GF-D8 (cell line): ENCODE results near the gene ZBTB7B.

Experiments used
- DNase-seq: peaks from one replicate; lab custom pipeline; 2025; lab: John Stamatoyannopoulos, UW

Gene ZBTB7B

DNA sequence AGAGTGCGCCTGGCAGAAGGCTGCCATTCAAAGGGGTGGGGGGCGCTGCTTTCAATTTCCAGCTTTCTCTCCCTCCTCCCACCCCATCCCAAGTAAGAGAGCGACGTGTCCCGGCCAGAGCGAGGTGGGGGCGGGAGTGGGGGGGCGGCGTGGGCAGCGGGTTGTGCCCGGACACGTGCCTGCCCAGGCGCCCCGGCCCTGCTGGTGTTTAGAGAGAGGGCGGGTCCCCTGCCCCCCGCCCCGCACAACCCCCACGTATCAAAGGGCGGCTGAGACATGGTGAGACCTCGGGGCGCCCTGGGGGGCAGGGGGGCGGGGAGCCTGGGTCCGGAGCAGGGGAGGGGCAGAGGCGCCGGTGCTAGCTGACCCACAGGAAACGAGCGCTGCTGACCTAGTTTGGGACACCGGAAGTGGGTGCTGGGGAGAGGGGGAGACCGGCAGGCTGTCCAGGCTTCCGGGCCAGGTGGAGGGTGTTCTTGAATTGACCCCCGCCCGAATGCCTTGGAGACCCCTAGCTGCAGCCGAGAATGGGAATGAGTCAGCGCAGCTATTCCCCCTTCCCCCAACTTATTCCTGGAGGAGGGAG, 1.3 kb downstream of the ZBTB7B start:
- no peak for DNase-seq

DNA sequence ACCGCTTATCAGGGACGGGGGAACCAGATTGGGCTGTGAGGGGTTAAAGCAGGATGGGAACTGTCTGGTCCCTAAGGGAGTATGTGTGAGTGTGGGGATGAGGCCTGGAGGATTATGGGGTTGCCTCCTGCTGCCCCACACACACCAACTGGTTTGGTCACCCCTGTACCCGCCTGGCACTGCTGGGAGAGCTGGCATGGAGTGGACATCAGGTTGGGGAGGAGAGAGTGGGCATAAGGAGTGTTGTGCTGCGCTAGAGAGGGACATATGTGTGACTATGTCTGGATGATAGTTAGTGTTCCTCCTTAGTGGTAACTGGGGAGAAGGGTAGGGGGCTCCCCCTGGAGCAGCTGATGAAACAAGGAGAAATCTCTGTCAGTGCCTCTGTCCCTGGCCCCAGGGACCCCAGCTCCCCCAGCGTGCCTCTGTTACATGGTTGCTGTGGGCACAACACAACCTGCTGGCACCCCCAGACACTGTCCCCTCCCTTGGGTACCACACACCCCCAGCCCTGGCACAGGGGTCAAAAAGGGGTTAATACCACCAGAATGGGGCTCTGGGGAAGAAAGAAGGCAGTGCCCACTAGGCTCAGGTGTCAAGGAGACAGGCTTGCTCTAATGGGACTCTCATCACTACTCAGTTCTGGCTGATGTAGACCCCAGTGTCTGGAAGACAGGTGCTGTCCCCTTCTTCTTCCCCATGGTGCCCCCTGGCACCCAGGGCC, 1.9 kb downstream of the ZBTB7B start:
- DNase-seq = no peak

DNA sequence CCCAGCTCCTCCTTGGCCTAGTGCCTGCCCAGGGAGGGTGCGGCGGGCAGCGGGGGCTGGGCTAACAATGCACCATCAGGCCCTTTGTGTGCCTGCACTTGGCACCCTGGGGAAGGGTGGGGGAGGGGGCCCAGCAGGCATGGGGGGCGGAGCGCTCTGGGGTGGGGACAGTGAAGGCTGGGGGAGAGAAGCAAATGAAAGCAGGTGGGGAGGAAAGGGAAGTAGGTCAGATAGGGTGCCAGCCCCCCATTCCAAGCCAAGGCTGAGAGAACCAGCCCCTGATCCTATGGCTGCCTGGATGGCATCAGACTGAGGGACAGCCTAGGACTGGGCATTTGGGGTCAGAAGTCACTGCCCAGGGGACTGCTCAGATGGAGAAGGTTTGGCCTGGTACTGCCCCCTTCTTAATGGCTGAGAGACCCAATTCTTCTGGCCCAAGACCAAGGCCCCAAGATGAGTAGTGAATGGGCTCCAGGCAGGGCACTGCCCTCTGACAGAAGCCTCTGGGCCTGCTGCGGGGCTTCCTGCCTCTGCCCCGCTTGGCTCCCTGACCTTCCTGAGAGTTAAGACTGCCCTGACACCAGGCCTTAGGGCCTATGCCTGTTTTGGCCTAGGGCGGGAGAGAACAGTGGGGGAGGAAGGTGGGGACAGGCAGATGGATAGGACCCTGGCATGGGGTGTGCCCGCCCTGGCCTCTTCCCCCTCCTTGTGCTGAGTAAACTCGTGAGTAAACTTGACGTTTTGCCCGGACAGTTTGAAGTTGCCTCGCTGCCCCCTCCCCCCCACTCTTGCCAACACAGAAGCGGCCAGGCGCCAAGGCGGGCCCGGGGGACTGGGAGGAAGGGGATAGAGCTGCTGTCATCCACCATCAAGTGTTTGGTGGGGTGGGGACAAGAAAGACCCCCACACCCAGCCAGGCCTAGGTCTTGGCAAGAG, 2.7 kb downstream of the ZBTB7B start:
- no peak for DNase-seq

DNA sequence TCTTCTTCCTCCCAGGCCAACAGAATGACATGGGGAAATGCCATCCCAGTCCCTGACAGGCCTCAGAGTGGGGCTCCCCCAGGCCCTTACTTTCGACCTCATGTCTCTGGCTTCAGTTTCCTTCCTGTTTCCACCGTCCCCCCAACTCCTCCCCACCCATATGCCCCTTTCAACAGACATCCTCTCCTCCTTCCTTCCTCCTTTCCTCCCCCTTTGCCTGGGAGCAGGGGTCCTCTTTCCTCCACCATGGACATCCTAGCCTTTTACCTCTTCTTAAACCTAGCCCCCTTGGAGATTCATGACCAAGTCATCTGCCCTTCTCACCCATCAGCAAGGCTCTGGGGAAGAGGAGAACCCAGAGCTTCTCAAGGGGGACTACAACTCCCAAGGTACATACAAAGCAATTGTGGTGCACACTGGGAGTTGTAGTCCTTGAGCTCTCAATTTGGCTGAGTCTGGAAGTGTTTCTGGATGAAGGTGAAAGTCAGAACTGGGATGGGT, 4.0 kb downstream of the ZBTB7B start:
- peak; percentile 76 for DNase-seq

DNA sequence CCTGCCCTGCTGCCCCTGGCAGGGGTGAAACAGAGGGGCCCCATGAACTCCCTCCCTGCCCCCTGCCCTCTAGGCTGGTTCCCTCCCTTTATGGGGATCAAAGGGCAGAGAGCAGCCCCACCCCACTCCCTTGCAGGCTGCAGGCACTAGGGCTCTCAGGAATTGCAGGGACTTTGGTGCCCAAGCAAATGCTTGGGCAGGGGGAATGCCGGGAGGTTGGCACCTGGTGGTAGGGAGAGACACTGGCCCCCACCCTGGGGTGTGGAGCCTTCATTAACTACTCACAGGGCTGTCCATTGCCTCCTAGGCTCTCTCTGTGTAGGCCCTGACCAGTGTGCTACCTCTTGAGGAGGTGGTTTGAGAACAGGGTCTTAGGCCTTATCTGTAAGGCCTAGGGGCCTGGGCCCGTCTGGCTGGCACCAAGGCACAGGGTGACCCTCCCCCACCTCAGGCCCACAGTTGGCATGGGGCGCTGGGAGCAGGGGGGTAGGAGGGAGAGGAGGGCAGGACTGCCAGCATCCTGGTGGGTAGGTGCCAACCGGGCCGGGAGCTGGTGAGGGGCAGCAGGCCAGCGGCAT, 4.7 kb downstream of the ZBTB7B start:
- no peak for DNase-seq

DNA sequence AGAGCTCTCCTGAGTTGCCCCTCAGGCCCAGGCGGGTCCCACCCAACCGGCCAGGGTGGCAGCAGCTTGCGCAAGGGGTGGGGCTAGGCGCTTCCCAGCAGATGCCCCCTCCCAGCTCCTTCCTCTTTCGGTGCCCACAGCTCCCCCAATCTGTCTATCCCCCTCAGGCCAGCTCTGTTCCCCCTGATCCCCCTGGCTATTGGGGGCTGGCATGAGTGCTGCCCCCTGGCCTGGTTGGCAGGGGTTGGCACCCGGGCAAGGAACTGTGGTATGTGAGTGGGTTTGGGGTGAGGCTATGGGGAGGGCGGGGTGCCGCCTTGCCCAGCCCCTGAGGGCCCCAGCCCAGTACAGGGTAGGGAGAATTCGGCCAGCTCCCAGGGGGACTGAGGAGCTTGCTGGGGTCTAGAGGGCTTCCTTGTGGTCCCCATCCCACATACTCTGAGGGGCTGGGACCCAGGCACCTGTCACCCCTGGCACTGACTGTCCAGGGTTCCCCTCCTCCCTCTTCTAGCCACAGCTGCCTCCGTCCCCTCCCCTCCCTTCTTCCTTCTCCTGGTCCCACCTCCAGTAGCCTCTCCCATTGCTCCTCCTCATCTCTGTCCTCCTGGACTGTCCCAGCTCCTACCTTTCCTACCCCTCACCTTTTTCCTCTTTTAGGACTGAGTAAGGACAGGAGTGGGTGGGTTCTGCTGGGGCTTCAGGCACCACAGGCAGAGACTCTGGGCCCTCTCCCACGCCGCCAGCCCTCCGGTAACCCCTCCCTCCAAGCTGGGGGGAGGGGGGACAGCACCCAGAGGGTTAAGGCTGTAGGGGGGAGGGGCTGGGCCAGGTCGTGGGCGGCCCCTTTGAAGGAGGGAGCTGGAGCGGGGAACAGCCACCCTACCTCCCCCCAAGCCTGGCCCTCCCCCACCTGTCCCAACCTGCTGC, 5.7 kb downstream of the ZBTB7B start:
- DNase-seq = peak; percentile 17

DNA sequence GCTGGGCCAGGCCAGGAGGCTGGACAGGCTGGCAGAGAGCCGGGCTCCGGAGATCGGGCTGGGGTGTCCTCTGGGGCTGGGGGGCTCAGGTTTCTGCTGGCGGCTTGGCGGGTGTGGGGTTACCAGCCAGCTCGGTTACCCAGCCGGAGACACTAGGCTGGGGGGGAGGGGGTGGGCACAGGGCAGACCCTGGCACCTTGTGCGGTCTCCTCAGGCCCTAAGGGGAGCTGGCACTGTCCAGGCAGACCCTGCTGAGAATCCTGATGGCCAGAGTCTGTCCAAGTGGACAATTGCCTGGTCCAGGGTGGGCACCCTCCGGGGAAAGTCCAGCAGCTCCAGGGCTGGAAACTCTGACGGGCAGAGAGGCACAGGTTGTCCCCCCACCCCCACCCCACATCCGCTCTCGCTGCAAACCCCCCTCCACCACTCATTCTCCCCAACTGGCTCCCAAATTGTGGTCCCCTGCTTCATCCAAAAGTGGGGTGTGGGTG, 6.7 kb downstream of the ZBTB7B start:
- DNase-seq = no peak

DNA sequence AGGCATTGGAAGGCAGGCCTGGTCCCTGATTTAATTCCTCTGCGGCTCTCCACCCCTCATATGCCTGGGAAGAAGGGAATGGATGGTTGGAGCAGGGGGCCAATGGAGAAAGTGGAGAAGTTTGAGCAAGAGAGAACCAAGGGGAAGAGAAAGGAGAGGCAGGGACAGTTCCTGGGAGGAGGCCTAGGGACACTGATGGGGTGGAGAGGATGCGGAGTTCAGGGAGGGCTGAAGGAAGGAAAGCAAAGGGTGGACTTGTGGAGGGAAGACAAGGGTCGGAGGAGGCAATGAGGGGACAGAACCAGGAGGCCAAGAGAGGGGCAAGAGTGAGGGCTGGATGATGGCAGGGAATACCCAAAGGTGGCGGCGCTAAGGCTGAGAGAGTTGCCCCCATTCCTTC, 7.1 kb downstream of the ZBTB7B start:
- no peak for DNase-seq

DNA sequence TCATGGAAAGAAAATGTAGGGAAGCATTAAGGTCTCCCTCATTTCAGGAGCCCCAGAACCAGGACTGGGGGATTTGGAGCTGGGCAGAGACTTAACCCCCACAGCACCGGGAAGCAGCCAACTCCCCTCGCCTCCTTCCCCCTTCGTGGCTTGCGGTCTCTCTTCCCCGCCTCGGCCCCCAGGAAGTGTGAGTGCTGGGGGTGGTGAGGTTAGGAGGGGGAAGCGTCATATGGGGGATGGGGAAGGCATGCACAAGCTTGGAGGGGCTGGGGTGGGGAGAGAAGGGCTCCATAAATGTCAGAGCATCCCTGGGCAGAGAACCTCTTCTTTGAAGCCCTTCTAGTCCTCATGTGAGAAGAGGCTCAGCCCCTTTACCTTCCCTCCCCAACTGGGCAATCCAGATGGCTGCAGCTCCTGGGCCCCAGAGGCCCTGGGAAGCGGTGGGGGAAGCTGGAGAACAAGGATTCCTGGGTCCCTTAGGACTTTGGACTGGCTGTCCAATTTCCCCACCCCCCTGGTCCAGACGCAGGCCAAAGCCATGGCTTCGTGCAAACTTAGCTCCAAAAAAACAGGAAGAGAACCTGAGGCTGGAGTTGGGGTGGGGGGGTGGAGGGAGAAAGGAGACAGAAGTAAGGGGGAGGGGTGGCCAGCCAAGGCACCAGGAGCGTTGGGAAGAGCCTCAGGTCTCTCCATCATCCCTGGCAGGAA, 7.8 kb downstream of the ZBTB7B start:
- no peak for DNase-seq

DNA sequence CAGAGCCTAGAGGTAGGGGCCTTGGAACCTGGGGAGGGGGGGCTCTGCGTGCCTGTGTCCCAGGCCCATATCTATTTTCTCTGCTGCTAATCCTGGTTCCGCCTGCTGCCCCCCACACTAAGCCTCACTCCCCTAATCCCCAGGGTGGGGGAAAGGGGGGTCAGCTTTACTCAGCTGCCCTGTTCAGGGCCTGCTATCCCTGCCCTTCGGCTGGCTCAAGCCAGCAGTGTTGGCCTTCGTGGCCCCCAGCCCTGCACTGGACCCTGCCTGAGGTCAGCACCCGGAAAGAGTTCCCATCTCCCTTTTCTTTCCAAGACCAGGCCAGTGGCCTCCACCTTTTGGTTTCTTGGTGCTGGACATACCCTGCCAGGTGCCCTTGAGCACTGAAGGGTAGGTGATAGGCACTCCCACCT, 8.4 kb downstream of the ZBTB7B start:
- no peak for DNase-seq

DNA sequence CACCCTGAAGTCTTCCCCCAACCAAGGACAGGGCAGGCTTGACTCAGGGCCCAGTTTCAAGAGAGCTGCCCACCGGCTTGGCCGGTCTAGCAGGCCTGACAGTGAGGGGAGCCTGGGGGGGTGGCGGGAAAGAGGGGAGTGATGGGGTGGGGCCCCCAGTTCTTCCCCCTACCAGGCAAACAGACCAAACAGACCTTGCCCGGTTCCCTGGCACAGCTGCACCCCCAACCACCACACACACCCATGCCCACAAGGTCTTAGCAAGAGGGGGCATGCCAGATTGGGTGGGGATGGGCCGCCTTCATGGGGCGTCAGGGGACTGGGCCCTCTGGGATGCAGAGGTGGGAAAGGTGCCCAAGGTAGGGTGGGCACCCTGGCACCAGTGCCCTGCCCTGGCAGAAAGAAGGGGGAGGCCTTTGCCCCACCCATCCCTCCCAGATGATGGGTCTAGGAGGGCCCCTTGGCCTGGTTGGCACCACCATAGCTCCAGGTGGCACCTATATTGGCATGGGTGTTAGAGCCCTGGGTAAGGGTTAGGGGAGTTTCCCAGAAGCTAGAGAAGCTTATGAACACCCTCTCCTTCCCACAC, 8.9 kb downstream of the ZBTB7B start:
- no peak for DNase-seq

DNA sequence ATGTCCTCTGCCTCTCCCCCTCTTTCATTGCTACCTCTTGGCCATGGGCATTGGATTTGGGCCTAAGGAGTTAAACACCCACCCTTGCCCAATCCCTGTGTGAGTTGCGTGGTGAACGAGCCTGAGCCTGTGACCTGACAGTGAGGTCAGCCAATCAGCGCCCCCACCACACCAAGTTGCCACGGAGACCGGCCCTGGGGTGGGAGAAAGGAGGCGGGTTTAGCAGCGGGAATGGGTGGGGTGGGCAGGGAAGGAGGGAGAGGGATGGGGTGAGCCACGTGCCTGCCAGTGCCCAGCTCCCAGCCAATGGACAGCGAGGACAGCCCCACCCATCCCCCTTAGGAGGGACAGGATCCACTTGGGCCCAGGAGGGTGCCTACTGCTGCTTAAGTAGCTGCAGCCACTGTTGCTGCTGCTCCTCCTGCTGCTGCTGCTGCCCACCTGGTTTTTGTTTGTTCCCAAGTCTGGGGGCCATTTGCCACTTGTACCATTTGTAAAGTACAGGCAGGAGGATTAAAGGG, 9.5 kb downstream of the ZBTB7B start:
- DNase-seq = peak; percentile 57

DNA sequence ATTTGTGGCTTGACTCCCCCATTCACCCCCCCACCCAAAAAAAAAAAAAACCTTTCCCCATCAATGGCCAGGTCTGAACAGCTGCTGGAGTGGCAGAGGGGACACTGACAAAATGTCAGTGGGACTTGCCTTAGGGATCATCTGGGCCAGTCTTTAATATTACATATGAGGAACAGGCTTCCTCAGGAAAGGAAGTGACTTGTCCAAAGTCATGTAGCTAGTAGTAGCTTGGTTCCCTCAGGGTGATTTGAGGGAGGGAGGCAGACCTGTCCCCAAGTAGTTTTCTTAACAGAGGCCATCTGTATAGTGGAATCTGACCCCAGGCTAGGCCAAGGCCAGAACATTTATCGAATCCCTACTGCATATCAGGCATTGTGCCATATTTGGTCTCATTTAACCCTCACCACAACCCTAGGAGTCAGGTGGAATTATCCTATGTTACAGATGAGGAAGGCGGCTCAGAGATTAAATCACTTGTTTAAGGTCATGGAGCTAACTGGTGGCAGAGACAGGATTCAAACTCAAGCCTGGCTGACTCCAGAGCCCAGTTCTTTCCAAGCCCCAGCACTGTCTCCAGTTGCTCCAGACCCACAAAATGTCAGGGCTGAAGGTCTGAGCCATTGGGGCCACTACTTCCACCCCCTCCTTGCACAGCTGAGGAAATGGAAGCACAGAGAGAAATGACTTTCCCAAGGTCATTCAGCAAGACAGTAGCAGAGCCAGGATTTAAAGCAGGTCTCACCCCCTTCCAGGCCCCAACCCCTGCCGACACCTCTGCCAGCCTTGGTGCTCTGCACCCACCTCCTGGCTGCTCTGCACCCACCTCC, 10.4 kb downstream of the ZBTB7B start:
- peak; percentile 28 for DNase-seq

DNA sequence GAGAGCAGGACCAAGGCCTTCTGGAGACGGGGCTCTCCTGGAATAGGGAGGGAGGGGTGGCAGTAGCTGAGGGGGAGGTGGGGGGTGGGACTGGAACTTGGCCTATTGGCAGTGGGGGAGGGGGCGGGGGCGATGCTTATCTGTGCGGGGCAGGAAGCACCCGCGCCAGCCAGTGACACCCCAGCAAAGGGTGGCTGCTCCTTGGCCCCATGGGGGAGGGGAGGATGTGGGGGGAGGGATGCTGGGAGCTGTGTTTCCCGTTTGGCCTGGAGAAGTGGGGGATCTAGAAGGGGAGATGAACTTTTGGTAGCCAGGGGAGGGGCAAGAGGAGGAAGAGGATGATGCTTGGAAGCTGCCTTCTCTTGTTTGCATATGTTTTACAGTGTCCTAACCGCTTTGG, 11.0 kb downstream of the ZBTB7B start:
- no peak for DNase-seq

DNA sequence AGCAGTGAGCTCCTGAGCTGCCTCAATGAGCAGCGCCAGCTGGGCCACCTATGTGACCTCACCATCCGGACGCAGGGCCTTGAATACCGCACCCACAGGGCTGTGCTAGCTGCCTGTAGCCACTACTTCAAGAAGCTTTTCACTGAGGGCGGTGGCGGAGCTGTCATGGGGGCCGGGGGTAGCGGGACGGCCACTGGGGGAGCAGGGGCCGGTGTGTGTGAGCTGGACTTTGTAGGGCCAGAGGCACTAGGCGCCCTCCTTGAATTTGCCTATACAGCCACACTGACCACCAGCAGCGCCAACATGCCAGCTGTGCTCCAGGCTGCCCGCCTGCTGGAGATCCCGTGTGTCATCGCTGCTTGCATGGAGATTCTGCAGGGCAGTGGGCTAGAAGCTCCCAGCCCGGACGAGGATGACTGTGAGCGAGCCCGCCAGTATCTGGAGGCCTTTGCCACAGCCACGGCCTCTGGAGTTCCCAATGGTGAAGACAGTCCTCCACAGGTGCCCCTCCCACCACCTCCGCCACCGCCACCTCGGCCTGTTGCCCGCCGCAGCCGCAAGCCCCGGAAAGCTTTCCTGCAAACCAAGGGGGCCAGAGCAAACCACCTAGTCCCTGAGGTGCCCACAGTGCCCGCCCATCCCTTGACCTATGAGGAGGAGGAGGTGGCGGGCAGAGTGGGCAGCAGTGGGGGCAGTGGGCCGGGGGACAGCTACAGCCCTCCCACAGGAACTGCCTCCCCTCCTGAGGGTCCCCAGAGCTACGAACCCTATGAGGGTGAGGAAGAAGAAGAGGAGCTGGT, 12.3 kb downstream of the ZBTB7B start:
- DNase-seq = no peak

DNA sequence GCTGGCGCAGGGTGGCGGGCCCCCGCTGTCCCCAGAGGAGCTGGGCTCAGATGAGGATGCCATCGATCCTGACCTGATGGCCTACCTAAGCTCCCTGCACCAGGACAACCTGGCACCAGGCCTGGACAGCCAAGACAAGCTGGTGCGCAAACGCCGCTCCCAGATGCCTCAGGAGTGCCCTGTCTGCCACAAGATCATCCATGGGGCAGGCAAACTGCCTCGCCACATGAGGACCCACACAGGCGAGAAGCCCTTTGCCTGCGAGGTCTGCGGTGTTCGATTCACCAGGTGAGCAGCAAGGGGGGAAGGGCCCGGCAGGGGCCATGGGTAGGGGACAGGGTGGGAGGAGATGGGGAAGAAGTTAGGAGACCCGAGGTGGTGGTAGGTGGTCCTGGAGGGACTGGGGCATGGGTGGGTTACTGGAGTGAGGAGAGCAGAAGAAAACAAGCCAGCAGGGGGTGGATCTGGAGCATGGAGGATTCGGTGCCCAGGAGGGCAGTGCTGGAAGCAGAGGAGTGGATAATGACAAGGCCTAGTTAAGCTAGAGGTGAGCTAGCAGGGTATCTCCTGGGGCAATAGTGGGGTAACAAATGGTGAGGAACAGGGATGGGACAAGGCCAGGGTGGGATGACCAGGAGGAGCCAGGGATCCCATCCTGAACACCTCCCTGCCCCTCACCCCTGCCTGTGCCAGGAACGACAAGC, 13.1 kb downstream of the ZBTB7B start:
- no peak for DNase-seq

DNA sequence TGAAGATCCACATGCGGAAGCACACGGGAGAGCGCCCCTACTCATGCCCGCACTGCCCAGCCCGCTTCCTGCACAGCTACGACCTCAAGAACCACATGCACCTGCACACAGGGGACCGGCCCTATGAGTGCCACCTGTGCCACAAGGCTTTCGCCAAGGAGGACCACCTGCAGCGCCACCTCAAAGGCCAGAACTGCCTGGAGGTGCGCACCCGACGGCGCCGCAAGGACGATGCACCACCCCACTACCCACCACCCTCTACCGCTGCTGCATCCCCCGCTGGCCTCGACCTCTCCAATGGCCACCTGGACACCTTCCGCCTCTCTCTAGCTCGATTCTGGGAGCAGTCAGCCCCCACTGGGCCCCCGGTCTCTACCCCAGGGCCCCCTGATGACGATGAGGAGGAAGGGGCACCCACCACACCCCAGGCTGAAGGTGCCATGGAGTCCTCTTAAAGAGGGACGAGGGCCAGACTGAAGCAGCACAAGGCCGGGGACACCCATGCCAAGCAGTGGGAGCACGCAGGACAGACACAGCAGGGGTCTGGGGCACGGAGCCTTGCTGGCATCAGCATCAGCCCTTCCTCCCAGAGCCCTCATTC, 13.7 kb downstream of the ZBTB7B start:
- DNase-seq = no peak
